Neural progenitor cell (in vitro differentiated cells): Measurements from ENCODE around the gene GCFC2. TPM values are rescaled to one million over a fixed set of nuclear protein-coding genes. Genes with fewer than 3 reads are reported as not detected.

Experiments
- DNase-seq: peaks from one replicate; pipeline ENCODE4 v3.0.0-alpha.2; 2016; ENCODE audit warnings: low spot score
- H2AFZ ChIP-seq: fragments of 200-600 bp; sonication (generic); replicated peaks from 2 replicates; pipeline ENCODE4 v1.6.1; 2016; ENCODE audit warnings: antibody characterized with exemption
- H3F3A ChIP-seq: fragments of 200-600 bp; sonication (generic); 2 replicates; pipeline ENCODE4 v1.6.1; 2016; ENCODE audit warnings: antibody characterized with exemption, low read depth
- H3K27ac ChIP-seq: fragments of 200-600 bp; sonication (generic); 2 replicates; pipeline ENCODE4 v1.5.1; 2016; ENCODE audit warnings: mild to moderate bottlenecking
- H3K27me3 ChIP-seq: fragments of 200-600 bp; sonication (generic); 2 replicates; pipeline ENCODE4 v1.6.1; 2016; ENCODE audit warnings: mild to moderate bottlenecking, moderate library complexity
- H3K36me3 ChIP-seq: fragments of 200-600 bp; sonication (generic); 2 replicates; pipeline ENCODE4 v1.5.1; 2016
- H3K4me1 ChIP-seq: fragments of 200-600 bp; sonication (generic); 2 replicates; pipeline ENCODE4 v1.6.1; 2016; ENCODE audit warnings: mixed run types
- H3K4me2 ChIP-seq: fragments of 200-600 bp; sonication (generic); 2 replicates; pipeline ENCODE4 v1.6.1; 2016
- H3K4me3 ChIP-seq: fragments of 200-600 bp; sonication (generic); 2 replicates; pipeline ENCODE4 v1.5.1; 2016
- H3K79me2 ChIP-seq: fragments of 200-600 bp; sonication (generic); 2 replicates; pipeline ENCODE4 v1.6.1; 2016; ENCODE audit warnings: low read depth
- H3K9ac ChIP-seq: fragments of 200-600 bp; sonication (generic); 2 replicates; pipeline ENCODE4 v1.6.1; 2016
- H3K9me3 ChIP-seq: fragments of 200-600 bp; sonication (generic); 2 replicates; pipeline ENCODE4 v1.5.1; 2016; ENCODE audit warnings: low read depth
- H4K20me1 ChIP-seq: fragments of 200-600 bp; sonication (generic); 2 replicates; pipeline ENCODE4 v1.6.1; 2016; ENCODE audit warnings: low read depth
- H3K27ac Mint-ChIP-seq: 3 replicates; pipeline ENCODE4 v1.8.0; 2021; ENCODE audit warnings: mixed read lengths
- H3K27me3 Mint-ChIP-seq: 2 replicates; pipeline ENCODE4 v1.8.0; 2022; ENCODE audit warnings: low read depth, mild to moderate bottlenecking, inconsistent platforms, moderate library complexity, mixed read lengths; ENCODE audit not compliant: insufficient read depth
- H3K36me3 Mint-ChIP-seq: 3 replicates; pipeline ENCODE4 v1.8.0; 2021; ENCODE audit warnings: mixed read lengths
- H3K4me1 Mint-ChIP-seq: 3 replicates; pipeline ENCODE4 v1.8.0; 2021; ENCODE audit warnings: mixed read lengths
- H3K4me3 Mint-ChIP-seq: 3 replicates; pipeline ENCODE4 v1.8.0; 2021; ENCODE audit warnings: mild to moderate bottlenecking, moderate library complexity, mixed read lengths
- H3K9me3 Mint-ChIP-seq: 3 replicates; pipeline ENCODE4 v1.8.0; 2020; ENCODE audit warnings: mixed read lengths
- CTCF ChIP-seq: fragments of 200-600 bp; sonication (generic); IDR thresholded peaks from 2 replicates; pipeline ENCODE4 v1.5.1; 2017; ENCODE audit warnings: antibody characterized with exemption, mild to moderate bottlenecking
- EZH2 ChIP-seq: fragments of 200-600 bp; sonication (generic); IDR thresholded peaks from 2 replicates; pipeline ENCODE4 v1.6.1; 2017; ENCODE audit warnings: antibody characterized with exemption, mild to moderate bottlenecking, moderate library complexity
- EZH2phosphoT487 ChIP-seq: fragments of 200-600 bp; sonication (generic); IDR thresholded peaks from 2 replicates; pipeline ENCODE4 v1.6.1; 2017; ENCODE audit warnings: antibody characterized with exemption
- total RNA-seq: library from RNA; depleted of rRNA; stranded (reverse); fragments of >200 nt; gene quantifications from 2 replicates; pipeline ENCODE4 v1.2.3, GENCODE V29; 2015; ENCODE audit warnings: low replicate concordance

The GCFC2 gene
- total RNA-seq, 1 donor from 2014 or later = 58.4 TPM

GRCh38 chr2:75632813-75633212, 77.9 kb downstream of the GCFC2 start:
- Mint-ChIP-seq H3K4me3 (no peak overlapping the region), H3K4me1 (peaks cover 10% of the 10 kb centered on the region), H3K27me3 (no peaks in the 10 kb centered on the region), H3K27ac (no peak overlapping the region), H3K9me3 (no peaks in the 10 kb centered on the region), H3K36me3 (no peaks in the 10 kb centered on the region)
- Histone ChIP-seq H3K9me3 (no peaks in the 10 kb centered on the region), H3K9ac (no peak overlapping the region), H3K4me1 (peaks cover 16% of the 10 kb centered on the region), H3F3A (no peaks in the 10 kb centered on the region), H3K36me3 (no peaks in the 10 kb centered on the region), H3K79me2 (no peaks in the 10 kb centered on the region), H3K27ac (no peak overlapping the region), H3K27me3 (no peaks in the 10 kb centered on the region), H2AFZ (peak overlapping the region; percentile 36), H3K4me3 (no peak overlapping the region), H4K20me1 (no peaks in the 10 kb centered on the region), H3K4me2 (no peak overlapping the region)
- DNase-seq = no peak
- TF ChIP-seq EZH2 = no peak
- TF ChIP-seq EZH2phosphoT487 = no peak
- no peak for TF ChIP-seq CTCF

- Histone ChIP-seq H3K27me3 (no peaks in the 10 kb centered on the region), H2AFZ (peak overlapping the region; percentile 36), H3K4me1 (peaks cover 16% of the 10 kb centered on the region), H3K27ac (no peak overlapping the region), H3K9me3 (no peaks in the 10 kb centered on the region), H3K4me3 (no peak overlapping the region), H4K20me1 (no peaks in the 10 kb centered on the region), H3K4me2 (peak overlapping the region; percentile 25), H3F3A (no peaks in the 10 kb centered on the region), H3K79me2 (no peaks in the 10 kb centered on the region), H3K9ac (no peak overlapping the region), H3K36me3 (no peaks in the 10 kb centered on the region)
- Mint-ChIP-seq H3K36me3 (no peaks in the 10 kb centered on the region), H3K27me3 (no peaks in the 10 kb centered on the region), H3K4me1 (peaks cover 10% of the 10 kb centered on the region), H3K4me3 (no peak overlapping the region), H3K27ac (peak overlapping the region; percentile 24), H3K9me3 (no peaks in the 10 kb centered on the region)
- TF ChIP-seq EZH2phosphoT487 (no peak), CTCF (no peak), EZH2 (no peak)
- no peak for DNase-seq
Observed at GRCh38 chr2:75632091-75632701, 78.5 kb downstream of the GCFC2 start.

- DNase-seq = peak; percentile 89
- no peak overlapping the region for H3K27ac Mint-ChIP-seq
- H3K27me3 ChIP-seq = no peaks in the 10 kb centered on the region
- H3K4me1 ChIP-seq = peaks cover 16% of the 10 kb centered on the region
- H3K36me3 Mint-ChIP-seq = no peaks in the 10 kb centered on the region
- no peaks in the 10 kb centered on the region for H3K9me3 Mint-ChIP-seq
- H3K4me3 Mint-ChIP-seq = no peak overlapping the region
- no peak overlapping the region for H3K4me3 ChIP-seq
- peaks cover 15% of the 10 kb centered on the region for H3K4me1 Mint-ChIP-seq
- H2AFZ ChIP-seq = no peak overlapping the region
- no peak overlapping the region for H3K9ac ChIP-seq
- H3K27me3 Mint-ChIP-seq = no peaks in the 10 kb centered on the region
- TF ChIP-seq EZH2phosphoT487 = no peak
- TF ChIP-seq CTCF = peak; percentile 98
- H3K27ac ChIP-seq = no peak overlapping the region
- H4K20me1 ChIP-seq = no peaks in the 10 kb centered on the region
- no peaks in the 10 kb centered on the region for H3K9me3 ChIP-seq
- H3F3A ChIP-seq = no peaks in the 10 kb centered on the region
- H3K36me3 ChIP-seq = no peaks in the 10 kb centered on the region
- H3K79me2 ChIP-seq = no peaks in the 10 kb centered on the region
- no peak overlapping the region for H3K4me2 ChIP-seq
Observed at GRCh38 chr2:75627902-75628504, 82.7 kb downstream of the GCFC2 start.
